GM18526 (cell line): ENCODE measurements around the gene EXOC6B.

Experiments used
- POLR2A ChIP-seq: IDR thresholded peaks from 3 replicates; pipeline ENCODE4 v1.6.1; 2011; ENCODE audit not compliant: insufficient read length; ENCODE audit errors: extremely low read depth

The EXOC6B gene

DNA sequence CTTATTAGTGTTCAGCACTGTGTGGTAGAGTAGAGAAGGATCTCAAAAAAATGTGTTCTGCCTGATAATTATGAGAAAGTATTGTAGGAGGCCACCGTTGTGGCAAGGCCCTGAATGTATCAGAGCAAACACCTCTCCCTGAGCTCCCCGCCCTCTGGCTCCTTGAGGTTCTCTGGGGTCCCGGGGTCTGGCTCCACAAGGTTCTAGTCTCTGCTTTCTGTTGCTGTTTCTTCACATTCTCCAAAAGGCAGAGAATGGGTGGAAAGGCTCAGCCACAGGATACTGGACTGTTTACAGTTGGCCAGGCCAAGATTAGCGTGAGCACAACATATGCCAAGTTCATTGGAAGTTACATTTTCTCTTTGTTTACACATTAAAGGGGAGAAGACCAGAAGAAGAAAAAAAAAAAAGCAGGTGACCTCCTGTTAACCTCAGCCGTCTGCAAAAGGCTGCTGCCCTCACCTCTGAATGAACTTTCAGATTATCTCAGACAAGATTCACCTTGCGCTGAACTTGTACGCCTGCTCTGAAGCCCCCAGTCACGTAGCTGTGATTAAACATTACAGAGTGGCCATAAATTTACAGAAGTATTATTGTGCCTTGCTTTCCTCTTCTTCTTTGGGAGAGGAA is 621.6 kb downstream of the EXOC6B start:
- TF ChIP-seq POLR2A, result no peak

DNA sequence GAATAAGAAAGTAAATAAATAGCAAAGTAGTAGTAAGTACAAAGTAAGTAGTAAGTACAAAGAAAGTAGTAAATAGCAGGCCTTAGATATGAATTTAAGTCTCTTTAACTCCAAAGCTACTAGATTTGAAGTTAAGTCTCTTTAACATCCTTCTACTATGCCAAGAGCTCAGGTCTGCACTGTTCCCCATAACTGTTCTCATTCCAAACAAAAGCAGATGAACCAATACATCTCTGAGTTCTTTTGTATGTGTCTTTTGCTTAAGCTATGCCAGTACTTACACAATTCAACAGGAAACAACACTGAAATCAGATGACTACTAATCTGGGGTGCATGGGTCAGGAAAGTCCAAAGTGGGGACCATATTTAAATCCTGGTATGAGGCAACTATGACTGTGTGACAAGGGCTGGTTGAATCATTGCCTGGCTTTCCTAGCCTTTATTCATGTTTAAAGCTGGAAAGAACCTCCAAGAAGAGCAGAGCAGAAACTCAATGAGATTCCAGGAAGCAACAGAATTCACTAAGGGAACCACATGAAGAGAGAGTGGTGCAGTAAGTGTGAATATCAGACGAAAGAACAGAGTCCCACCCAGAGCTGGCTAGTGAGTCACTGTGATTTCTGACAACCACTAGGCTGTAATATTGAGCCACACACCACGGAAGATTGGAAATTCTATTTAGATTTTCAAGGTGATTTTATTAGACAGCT is 627.1 kb downstream of the EXOC6B start:
- no peak for TF ChIP-seq POLR2A

DNA sequence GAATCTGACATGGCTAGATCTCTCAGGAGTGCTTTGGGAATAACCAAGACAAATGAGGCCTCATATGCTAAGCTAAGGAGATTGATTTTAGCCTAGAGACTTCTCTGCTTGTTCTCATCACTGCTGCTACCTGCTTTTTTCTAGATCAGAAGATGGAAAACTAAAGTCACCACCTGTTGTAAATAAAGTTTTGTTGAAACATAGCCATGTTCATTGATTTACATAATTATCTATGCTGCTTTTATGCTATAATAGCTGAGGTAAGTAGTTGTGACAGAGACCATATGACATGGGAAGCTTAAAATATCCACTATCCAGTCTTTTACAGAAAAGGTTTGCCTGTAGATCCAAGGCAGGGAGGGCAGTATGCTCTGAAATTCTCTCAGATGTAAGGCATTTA is 632.1 kb downstream of the EXOC6B start:
- TF ChIP-seq POLR2A, result no peak

DNA sequence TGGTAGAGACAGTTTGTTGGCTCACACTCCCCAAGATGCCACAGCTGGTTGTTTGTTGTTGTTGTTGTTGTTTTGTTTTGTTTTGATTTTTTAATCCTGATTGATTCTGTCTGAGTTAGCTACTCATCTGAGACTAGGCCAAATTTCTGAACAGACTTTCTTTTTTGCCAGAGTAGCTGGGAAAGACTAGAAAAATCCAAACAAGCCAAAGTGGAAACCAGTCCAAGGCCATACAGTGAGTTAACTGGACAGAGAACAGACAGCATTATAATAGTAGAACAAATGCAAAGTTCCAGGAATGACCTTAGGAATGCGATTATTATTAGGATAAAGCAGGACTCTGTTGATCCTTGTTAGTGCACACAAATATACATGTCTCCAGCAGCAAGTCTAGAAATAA is 634.4 kb downstream of the EXOC6B start:
- no peak for TF ChIP-seq POLR2A

DNA sequence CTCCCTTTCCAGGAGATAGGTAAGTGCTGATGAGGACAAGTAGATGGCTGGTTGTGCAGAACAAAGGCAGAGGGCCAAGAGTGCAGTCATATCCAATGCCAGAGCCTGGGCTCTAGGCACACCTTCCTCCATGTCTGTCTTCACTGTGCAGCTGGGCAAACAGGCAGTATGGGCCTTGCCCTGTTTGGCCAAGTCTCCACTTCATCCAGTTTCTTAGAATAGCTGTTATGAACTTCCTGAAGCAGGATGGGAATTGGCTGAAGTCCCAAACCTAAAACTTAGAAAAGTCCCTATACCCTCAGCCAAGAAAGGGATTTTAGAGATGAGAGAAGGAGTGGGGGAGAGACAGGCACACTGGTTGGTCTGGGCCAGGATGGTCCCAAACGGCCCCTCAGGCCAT is 640.6 kb downstream of the EXOC6B start:
- TF ChIP-seq POLR2A, result no peak

DNA sequence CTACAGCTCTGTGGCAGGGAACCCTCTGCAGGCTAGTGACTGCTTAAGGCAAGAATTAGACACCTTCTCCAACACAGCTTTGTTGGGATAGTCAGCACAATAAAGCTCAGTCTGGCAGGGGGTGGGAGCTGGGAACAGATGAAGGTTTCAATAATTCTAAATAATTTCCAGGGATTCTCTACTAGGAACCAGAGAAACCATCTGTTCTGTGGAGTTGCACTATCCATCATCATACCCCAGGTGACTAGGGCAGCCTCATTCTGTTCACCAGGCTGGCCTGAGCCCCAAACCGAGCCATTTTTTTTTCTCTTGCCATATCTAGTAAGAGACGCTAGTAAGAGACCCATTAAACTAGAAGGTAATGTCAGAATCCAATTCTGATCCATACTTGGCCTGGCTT is 642.4 kb downstream of the EXOC6B start:
- TF ChIP-seq POLR2A, result no peak

DNA sequence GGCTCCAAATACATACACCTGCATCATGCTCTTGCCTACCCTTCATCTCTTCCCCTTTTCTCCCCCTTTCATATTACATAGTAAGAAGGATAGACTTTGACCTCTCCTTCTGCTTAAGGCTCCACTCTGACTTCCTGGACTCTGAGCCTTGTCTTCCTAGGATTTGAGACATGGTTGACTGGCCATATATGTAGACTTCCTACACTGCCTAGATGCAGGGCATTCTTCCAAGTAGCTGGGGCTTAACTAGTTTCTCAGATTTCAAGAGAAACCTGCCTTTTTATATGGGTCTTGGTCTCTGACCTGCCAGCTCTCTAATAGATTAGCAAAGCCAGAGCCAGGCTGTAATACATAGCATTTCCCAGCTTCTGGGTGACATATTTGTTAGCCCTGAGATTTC is 642.8 kb downstream of the EXOC6B start:
- no peak for TF ChIP-seq POLR2A

DNA sequence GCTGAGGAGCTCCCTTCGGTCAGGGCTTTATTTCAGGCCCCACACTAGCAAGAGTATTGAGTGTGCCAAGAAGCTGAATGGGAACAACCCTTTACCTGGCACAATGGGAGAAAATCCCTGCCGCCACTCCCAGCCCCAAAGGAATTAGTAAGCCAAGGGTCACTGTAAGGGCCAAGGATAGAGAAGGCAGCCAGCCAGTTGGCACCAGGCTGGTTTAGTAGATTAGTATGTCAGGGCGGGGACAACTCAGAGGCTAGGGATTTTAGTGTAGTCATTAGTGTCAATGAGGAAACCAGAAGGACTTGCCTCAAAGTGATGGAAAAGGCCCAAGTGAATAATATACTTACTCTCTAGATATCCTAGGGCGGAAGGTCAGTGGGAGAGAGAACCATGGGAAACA is 643.3 kb downstream of the EXOC6B start:
- no peak for TF ChIP-seq POLR2A

DNA sequence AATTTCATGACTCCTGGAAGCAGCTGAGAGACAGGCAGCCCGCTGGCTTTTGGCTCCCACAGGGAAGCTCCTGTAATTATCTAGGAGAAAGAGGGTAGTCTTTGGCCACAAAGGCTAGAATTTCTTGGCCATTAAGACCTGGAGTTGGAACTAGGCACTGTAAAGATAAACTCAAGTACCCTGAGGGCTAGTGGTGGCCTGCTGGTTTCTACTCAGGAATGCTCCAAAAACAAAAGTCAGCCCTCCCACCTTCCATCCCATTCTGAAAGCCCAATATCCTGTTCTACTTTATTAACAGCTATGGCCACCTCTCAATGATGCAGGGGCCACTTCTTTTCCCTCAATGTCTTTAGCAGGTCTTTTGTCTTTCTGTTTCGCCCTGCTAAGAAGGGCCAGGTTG is 644.2 kb downstream of the EXOC6B start:
- TF ChIP-seq POLR2A, result no peak

DNA sequence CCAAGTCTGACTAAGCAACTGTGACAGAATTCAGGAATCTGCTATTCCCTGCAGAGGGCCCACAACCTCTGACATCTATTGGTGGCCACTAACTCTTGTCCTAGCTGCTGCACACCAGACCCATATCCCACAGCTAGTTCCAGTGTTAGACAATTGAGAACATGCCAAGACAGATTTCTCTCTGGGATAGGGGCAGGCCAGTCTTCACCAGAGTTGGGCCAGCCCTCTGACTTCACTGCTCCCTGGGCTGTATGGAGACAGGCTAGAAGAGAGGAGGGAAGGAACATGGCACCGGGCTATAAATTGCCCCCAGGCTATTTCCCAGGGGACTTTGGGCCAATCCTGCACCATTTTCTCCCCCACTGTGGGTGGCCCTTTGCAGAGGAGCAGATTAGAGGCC is 645.5 kb downstream of the EXOC6B start:
- no peak for TF ChIP-seq POLR2A

DNA sequence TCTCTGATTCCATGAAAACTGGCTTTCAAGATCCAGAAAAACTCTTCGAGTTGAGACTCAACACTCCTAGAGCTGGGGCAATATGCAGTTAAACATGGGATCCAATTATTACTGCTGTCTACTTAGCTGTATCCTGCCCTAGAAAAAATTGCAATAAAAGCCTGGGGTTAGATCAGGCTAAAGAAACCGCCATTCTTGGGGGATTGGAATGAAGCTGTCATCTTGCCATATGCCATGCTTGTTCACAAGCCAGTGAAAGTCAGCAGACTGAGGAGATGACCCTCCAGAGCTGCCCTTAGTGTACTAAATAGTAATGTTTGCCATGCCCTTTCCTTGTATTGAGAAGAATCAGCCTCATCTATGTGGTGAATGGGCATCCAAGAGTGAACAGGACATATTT is 647.3 kb downstream of the EXOC6B start:
- no peak for TF ChIP-seq POLR2A

DNA sequence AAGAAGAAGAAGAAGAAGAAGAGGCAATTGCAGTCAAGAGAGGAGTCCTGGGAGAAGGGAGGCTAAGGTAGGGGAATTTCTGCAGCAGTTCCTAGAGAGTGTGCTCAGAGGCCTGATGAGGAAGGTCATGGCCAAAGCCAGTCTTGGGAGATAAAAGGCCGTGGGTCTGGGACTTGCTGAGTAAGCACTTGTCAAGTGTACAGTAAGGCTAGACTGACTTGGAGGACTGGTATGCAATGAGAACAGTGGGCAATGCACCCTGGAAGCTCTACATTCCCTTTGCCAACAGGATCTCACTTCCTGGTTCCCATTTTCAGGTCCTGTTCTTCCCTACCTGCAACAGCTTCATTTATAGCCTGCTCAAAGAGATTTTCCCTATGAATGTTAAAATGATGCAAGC is 649.6 kb downstream of the EXOC6B start:
- TF ChIP-seq POLR2A, result no peak

DNA sequence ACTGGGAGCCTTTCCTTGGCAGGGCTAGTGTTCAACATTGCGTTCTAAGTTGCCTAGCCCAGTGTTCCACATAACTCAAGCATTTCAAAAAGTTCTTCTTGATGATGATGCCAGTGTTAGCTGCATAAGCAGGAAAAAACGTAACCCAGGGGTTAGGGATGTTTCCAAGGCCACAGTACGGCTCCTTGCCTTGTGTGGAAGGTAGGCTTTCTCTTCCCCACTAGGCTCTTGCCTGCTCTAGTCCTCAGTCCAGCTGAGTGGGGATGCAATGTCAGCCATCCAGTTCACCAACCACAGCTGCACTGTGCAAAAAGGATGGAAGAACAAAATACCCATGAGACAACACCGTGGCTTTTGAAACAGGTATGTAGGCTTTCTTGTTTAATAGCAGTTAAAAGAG is 650.2 kb downstream of the EXOC6B start:
- no peak for TF ChIP-seq POLR2A

DNA sequence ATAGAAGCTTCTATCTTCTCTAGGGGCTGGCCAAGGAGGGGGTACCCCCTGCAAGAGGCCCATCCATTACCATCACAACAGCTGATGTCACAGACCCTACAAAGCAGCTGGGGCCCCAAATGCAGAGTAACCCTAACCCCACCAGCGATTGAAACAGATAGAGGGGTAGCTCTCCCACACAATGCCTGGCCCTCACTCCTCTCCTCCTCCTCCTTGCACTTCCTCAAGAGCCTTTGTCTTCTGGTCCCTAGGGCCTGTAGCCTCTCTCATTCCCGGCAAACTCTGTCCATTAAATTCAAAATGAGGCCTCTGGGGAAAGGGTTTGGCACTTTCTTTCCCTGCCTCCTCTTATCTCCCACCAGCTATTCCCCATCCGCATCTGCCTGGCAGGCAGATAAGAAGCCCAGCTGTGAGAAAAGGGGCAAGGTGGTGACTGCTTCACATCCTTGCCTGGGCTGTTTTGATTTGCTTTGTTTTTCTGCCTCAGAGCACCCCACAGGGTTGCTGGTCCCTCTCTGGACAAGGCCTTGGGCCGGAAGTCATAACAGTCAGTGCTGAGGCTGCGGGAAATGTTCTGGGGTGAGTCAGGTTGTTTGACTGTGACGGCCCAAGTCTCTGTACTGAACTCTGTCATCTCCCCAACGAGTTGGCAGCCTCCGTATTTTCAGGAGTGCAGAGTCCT is 652.1 kb downstream of the EXOC6B start:
- no peak for TF ChIP-seq POLR2A

DNA sequence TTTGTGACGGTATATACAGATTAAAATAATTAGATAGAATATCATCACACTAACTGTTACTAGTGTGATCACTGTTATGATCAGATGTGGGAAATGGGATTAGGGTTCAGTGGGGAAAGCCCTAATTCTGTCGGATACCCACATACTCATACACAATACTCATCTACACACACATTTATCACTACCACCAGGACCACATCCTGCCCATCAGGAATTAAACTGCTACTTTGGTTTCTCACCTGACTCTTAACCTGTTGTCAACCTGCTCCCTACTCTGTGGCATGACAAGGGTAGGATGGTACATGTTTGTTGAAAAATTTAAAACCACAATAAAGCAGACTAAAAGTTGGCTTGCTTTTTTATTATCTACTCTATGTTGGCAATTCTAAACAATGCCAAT is 653.4 kb downstream of the EXOC6B start:
- no peak for TF ChIP-seq POLR2A

DNA sequence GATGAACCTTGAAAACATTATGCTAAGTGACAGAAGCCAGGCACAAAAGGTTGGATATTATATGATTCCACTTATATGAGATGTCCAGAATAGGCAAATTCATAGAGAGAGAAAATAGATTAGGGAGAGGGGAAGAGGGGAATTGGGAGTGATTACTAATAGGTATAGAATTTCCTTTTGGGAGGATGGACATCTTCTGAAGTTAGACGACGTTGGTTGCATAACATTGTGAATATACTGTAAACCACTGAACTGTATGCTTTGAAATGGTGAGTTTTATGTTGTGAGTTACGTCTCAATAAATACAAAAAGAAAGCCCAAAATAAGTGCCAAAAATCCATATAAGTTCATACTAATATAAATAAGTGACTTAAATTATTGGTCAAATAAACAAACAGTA is 659.6 kb downstream of the EXOC6B start:
- no peak for TF ChIP-seq POLR2A
